B cell (primary cell): ENCODE results near the gene EOGT. TPM values are rescaled to one million over a fixed set of nuclear protein-coding genes. Genes with fewer than 3 reads are reported as not detected.
A peak's percentile ranks its signal among the peaks of the same experiment; 100 is the strongest.

Experiments used
- ATAC-seq: fragments of 200-7000 bp; cut with Tn5 transposase; one replicate; pipeline ENCODE4 v1.10.0; 2021; ENCODE audit warnings: low read depth, mild to moderate bottlenecking, moderate number of reproducible peaks, moderate library complexity
- CTCF ChIA-PET: fragments of 350-600 bp; sonication (Branson Sonifier 250); formaldehyde crosslinking; loops from one replicate; lab custom pipeline; 2021; ENCODE audit warnings: antibody characterized with exemption, inconsistent platforms; lab: Charles Lee
- POLR2A ChIA-PET: fragments of 350-600 bp; sonication (Branson Sonifier 250); formaldehyde crosslinking; loops from one replicate; lab custom pipeline; 2021; ENCODE audit warnings: antibody characterized with exemption; lab: Charles Lee
- DNase-seq: peaks from one replicate; pipeline ENCODE4 v3.0.0; 2013
- H2AFZ ChIP-seq: 2 replicates; pipeline ENCODE4 v1.6.1; 2012; ENCODE audit warnings: mild to moderate bottlenecking, low read depth, low read length; ENCODE audit not compliant: insufficient read depth, poor library complexity, severe bottlenecking
- H3K27ac ChIP-seq, 2 donors: 1 replicate in 1 of 2; 2 replicates in 1 of 2; pipeline ENCODE4 v1.5.1; 2012 to 2013; ENCODE audit warnings: low read length in 2 of 2, mild to moderate bottlenecking in 2 of 2, moderate library complexity in 1 of 2
- H3K27me3 ChIP-seq, 4 experiments: fragments of 200-600 bp in 1 of 4; sonication (generic) in 1 of 4; replicated peaks in 1 of 4; 1 replicate in 2 of 4; 2 replicates in 2 of 4; pipeline versions ENCODE4 v1.6.1 to v1.7.0; 2013 to 2016; ENCODE audit warnings: low read length in 3 of 4, mild to moderate bottlenecking in 2 of 4, mixed read lengths in 1 of 4, moderate library complexity in 1 of 4; ENCODE audit not compliant: insufficient read depth in 4 of 4, control insufficient read depth in 3 of 4; ENCODE audit errors: control extremely low read depth in 1 of 4
- H3K36me3 ChIP-seq, 2 experiments: replicated peaks in 1 of 2; 1 replicate in 1 of 2; 2 replicates in 1 of 2; pipeline versions ENCODE4 v1.6.1 to v1.7.1; 2013; ENCODE audit warnings: low read length in 1 of 2; ENCODE audit not compliant: insufficient read depth in 2 of 2, control insufficient read depth in 1 of 2; ENCODE audit errors: control extremely low read depth in 1 of 2, extremely low read depth in 1 of 2
- H3K4me1 ChIP-seq, 2 donors: fragments of 200-600 bp in 1 of 2; sonication (generic) in 1 of 2; 1 replicate in 1 of 2; 2 replicates in 1 of 2; pipeline versions ENCODE4 v1.5.1 to v1.6.1; 2013 to 2017; ENCODE audit warnings: low read length in 2 of 2; ENCODE audit not compliant: control insufficient read depth in 2 of 2, insufficient read depth in 2 of 2
- H3K4me2 ChIP-seq: replicated peaks from 2 replicates; pipeline ENCODE3; 2012; ENCODE audit warnings: mild to moderate bottlenecking, low read depth, low read length; ENCODE audit not compliant: poor library complexity, severe bottlenecking
- H3K4me3 ChIP-seq, 5 experiments: fragments of 200-600 bp in 1 of 5; sonication (generic) in 1 of 5; 1 replicate in 3 of 5; 2 replicates in 2 of 5; pipeline versions ENCODE4 v1.5.1 to v1.7.0; 2011 to 2016; ENCODE audit warnings: low read length in 4 of 5, mild to moderate bottlenecking in 4 of 5, low read depth in 2 of 5, control low read depth in 1 of 5, moderate library complexity in 1 of 5; ENCODE audit not compliant: insufficient read depth in 1 of 5; ENCODE audit errors: control extremely low read depth in 1 of 5, extremely low read depth in 1 of 5
- H3K79me2 ChIP-seq: fragments of 200-600 bp; sonication (generic); one replicate; pipeline ENCODE4 v1.6.0; 2016; ENCODE audit warnings: low read length; ENCODE audit not compliant: control insufficient read depth, insufficient read depth
- H3K9ac ChIP-seq: fragments of 200-600 bp; sonication (generic); 2 replicates; pipeline ENCODE4 v1.6.1; 2017; ENCODE audit warnings: mild to moderate bottlenecking, low read length, moderate library complexity
- H3K9me3 ChIP-seq, 3 donors: one replicate each; pipeline versions ENCODE4 v1.6.1 to v1.7.1; 2013; ENCODE audit warnings: low read length in 2 of 3; ENCODE audit not compliant: control insufficient read depth in 2 of 3, insufficient read depth in 1 of 3; ENCODE audit errors: control extremely low read depth in 1 of 3
- H4K20me1 ChIP-seq: 2 replicates; pipeline ENCODE4 v1.6.0; 2012; ENCODE audit warnings: mild to moderate bottlenecking, low read length; ENCODE audit not compliant: insufficient read depth, control insufficient read depth, poor library complexity, severe bottlenecking
- H3K27ac Mint-ChIP-seq: one replicate; pipeline ENCODE4 v1.8.0; 2021; ENCODE audit warnings: mixed read lengths
- H3K27me3 Mint-ChIP-seq: one replicate; pipeline ENCODE4 v1.8.0; 2021; ENCODE audit warnings: mixed read lengths
- H3K4me1 Mint-ChIP-seq: one replicate; pipeline ENCODE4 v1.8.0; 2021; ENCODE audit warnings: mixed read lengths
- H3K4me3 Mint-ChIP-seq: one replicate; pipeline ENCODE4 v1.8.0; 2021; ENCODE audit warnings: mixed read lengths
- H3K9me3 Mint-ChIP-seq: one replicate; pipeline ENCODE4 v1.8.0; 2022; ENCODE audit warnings: mixed read lengths; ENCODE audit not compliant: insufficient read depth
- CTCF ChIP-seq: fragments of 200-600 bp; IDR thresholded peaks from one replicate; pipeline ENCODE4 v1.8.0; 2022; ENCODE audit warnings: antibody characterized with exemption, mild to moderate bottlenecking
- EZH2 ChIP-seq: IDR thresholded peaks from 2 replicates; pipeline ENCODE4 v1.6.1; 2012; ENCODE audit warnings: borderline replicate concordance, low read depth, mild to moderate bottlenecking, moderate library complexity, low read length; ENCODE audit not compliant: insufficient read depth, poor library complexity, severe bottlenecking
- WGBS: methylation state at CpG from one replicate; pipeline ENCODE4 v1.1.5; 2013; ENCODE audit warnings: missing lambda C conversion rate; ENCODE audit not compliant: insufficient coverage; 5-methylcytosine and 5-hydroxymethylcytosine counted together
- intact Hi-C: fragments of 100-400 bp; cut with micrococcal nuclease; formaldehyde crosslinking; loops from one replicate; pipeline ENCODE4 v1.10.0; 2022
- polyA plus RNA-seq: library from polyadenylated mRNA; depleted of rRNA; stranded (reverse); fragments of >200 nt; gene quantifications from 2 replicates; pipeline ENCODE4 v1.2.3, GENCODE V29; 2012
- total RNA-seq, 2 donors: library from RNA; stranded (reverse); fragments of 120-200 nt in 1 of 2; gene quantifications; 1 replicate in 1 of 2; 2 replicates in 1 of 2; pipeline versions ENCODE4 v1.2.3 to v1.2.4, GENCODE V29; 2013 to 2022

The EOGT gene
- total and polyA plus RNA-seq, 2 donors (not counting 1 experiment from before 2014, with no cell fraction given): 1.7 to 15.5 TPM

- Mint-ChIP-seq H3K4me3 (no peak overlapping the region), H3K9me3 (no peaks in the 10 kb centered on the region), H3K27ac (no peak overlapping the region), H3K27me3 (no peaks in the 10 kb centered on the region), H3K4me1 (no peaks in the 10 kb centered on the region)
- intact Hi-C loops: no loop called here
- ATAC-seq (no peak), DNase-seq (no peak)
- Histone ChIP-seq H3K27me3 (no peaks in the 10 kb centered on the region), H3K4me2 (no peak overlapping the region), H3K36me3 (peaks cover 0 to 10% of the 10 kb centered on the region in 2 experiments), H3K4me3 (no peak overlapping the region), H3K4me1 (no peaks in the 10 kb centered on the region), H3K79me2 (no peaks in the 10 kb centered on the region), H2AFZ (no peak overlapping the region), H3K9me3 (no peaks in the 10 kb centered on the region), H3K9ac (no peak overlapping the region), H4K20me1 (no peaks in the 10 kb centered on the region), H3K27ac (no peak overlapping the region)
- TF ChIP-seq CTCF (no peak), EZH2 (no peak)
- ChIA-PET CTCF (no interaction called here), POLR2A (no interaction called here)
Observed at GRCh38 chr3:68999158-68999557, 14.3 kb downstream of the EOGT start.

GRCh38 chr3:68997887-68998286 lies 15.6 kb downstream of the EOGT start:
- DNase-seq: no peak
- no CpG with 5 or more reads among the region's 6 CpGs for WGBS
- H3K27ac ChIP-seq: no peak overlapping the region
- intact Hi-C loops: no loop called here
- H3K4me3 Mint-ChIP-seq: no peak overlapping the region
- H3K27ac Mint-ChIP-seq: no peak overlapping the region
- H3K27me3 ChIP-seq: no peaks in the 10 kb centered on the region
- POLR2A ChIA-PET: no interaction called here
- no peak overlapping the region for H3K4me2 ChIP-seq
- peaks cover 0 to 10% of the 10 kb centered on the region in 2 experiments for H3K36me3 ChIP-seq
- H3K27me3 Mint-ChIP-seq: no peaks in the 10 kb centered on the region
- no peaks in the 10 kb centered on the region for H4K20me1 ChIP-seq
- CTCF ChIA-PET: no interaction called here
- H3K79me2 ChIP-seq: no peaks in the 10 kb centered on the region
- H3K4me1 ChIP-seq: no peaks in the 10 kb centered on the region
- no peak overlapping the region for H3K4me3 ChIP-seq
- no peak overlapping the region for H2AFZ ChIP-seq
- TF ChIP-seq EZH2 (no peak), CTCF (peak; percentile 13)
- peaks cover 3% of the 10 kb centered on the region for H3K9me3 Mint-ChIP-seq
- peaks cover 0 to under 1% (median 0%) of the 10 kb centered on the region in 3 donors for H3K9me3 ChIP-seq
- H3K9ac ChIP-seq: no peak overlapping the region
- ATAC-seq: no peak
- no peaks in the 10 kb centered on the region for H3K4me1 Mint-ChIP-seq
